Measurements from ENCODE around the gene CCL3.
"Not testable (repeated sequence)": the region's sequence is repeated elsewhere in the genome, so short reads cannot be mapped to it uniquely, and the experiment has no call there.

GRCh38 chr17:36099004-36099403 lies 9.1 kb upstream of the CCL3 start:
- not testable (repeated sequence) for TF ChIP-seq ZNF274 (IDR thresholded peaks at IDR 0.05; ENCODE audit: low read depth, low read length); SUZ12 (IDR thresholded peaks at IDR 0.05; ENCODE audit: extremely low read depth, insufficient read depth, insufficient read length); YY1 (IDR thresholded peaks at IDR 0.05; ENCODE audit: insufficient read depth, insufficient read length)
